PC-3 (cell line): Measurements from ENCODE around the gene B3GNT5. TPM values are rescaled to one million over a fixed set of nuclear protein-coding genes. Genes with fewer than 3 reads are reported as not detected.
A peak's percentile ranks its signal among the peaks of the same experiment; 100 is the strongest.

Experiments
- ATAC-seq: fragments of 200-7000 bp; cut with Tn5 transposase; 2 replicates; pipeline ENCODE4 v1.9.1; 2020; ENCODE audit warnings: mild to moderate bottlenecking, moderate library complexity
- BruUV-seq: library from RNA; stranded (reverse); fragments of 400-500 nt; replicated peaks from 2 replicates; lab custom pipeline; 2021; lab: Mats Ljungman, UMichigan
- CTCF ChIA-PET: fragments of 300-600 bp; sonication (Branson Sonifier 250); formaldehyde crosslinking; loops from one replicate; lab custom pipeline; 2022; ENCODE audit warnings: antibody characterized with exemption; lab: Charles Lee
- POLR2A ChIA-PET: fragments of 300-600 bp; sonication (Branson Sonifier 250); formaldehyde crosslinking; loops from one replicate; lab custom pipeline; 2022; ENCODE audit warnings: antibody characterized with exemption; ENCODE audit not compliant: unreplicated experiment; lab: Charles Lee
- DNase-seq: peaks from one replicate; pipeline ENCODE4 v3.0.0-alpha.2; 2015
- H2AFZ ChIP-seq: fragments of 300-600 bp; sonication (generic); 2 replicates; pipeline ENCODE4 v1.6.0; 2016; ENCODE audit warnings: antibody characterized with exemption, low read length
- H3F3A ChIP-seq: fragments of 300-600 bp; sonication (generic); one replicate; pipeline ENCODE4 v1.6.0; 2017; ENCODE audit warnings: antibody characterized with exemption, low read length, control low read depth, mild to moderate bottlenecking; ENCODE audit not compliant: unreplicated experiment
- H3K27ac ChIP-seq: fragments of 300-600 bp; sonication (generic); 2 replicates; pipeline ENCODE4 v1.5.1; 2016; ENCODE audit warnings: mild to moderate bottlenecking, low read length
- H3K27me3 ChIP-seq: fragments of 300-600 bp; sonication (generic); 2 replicates; pipeline ENCODE4 v1.6.1; 2016; ENCODE audit warnings: low read length, mixed read lengths
- H3K36me3 ChIP-seq: fragments of 300-600 bp; sonication (generic); 2 replicates; pipeline ENCODE4 v1.6.1; 2016; ENCODE audit warnings: low read depth, mixed run types, low read length, mixed read lengths
- H3K4me1 ChIP-seq: fragments of 300-600 bp; sonication (generic); 2 replicates; pipeline ENCODE4 v1.5.1; 2016; ENCODE audit warnings: low read length; ENCODE audit not compliant: insufficient read depth
- H3K4me2 ChIP-seq: fragments of 300-600 bp; sonication (generic); 2 replicates; pipeline ENCODE4 v1.6.0; 2016; ENCODE audit warnings: low read length
- H3K4me3 ChIP-seq: fragments of 300-600 bp; sonication (generic); 2 replicates; pipeline ENCODE4 v1.5.1; 2016; ENCODE audit warnings: mild to moderate bottlenecking, low read length, mixed read lengths
- H3K79me2 ChIP-seq: fragments of 300-600 bp; sonication (generic); 2 replicates; pipeline ENCODE4 v1.6.1; 2017; ENCODE audit warnings: low read length, mixed read lengths
- H3K9ac ChIP-seq: fragments of 300-600 bp; sonication (generic); 2 replicates; pipeline ENCODE4 v1.6.0; 2016; ENCODE audit warnings: mild to moderate bottlenecking, low read length
- H3K9me2 ChIP-seq: fragments of 300-600 bp; sonication (generic); replicated peaks from 2 replicates; pipeline ENCODE4 v1.6.1; 2016; ENCODE audit warnings: mixed run types, low read length, mixed read lengths
- H3K9me3 ChIP-seq: fragments of 300-600 bp; sonication (generic); 2 replicates; pipeline ENCODE4 v1.6.1; 2016; ENCODE audit warnings: low read length, mixed read lengths
- H4K20me1 ChIP-seq: fragments of 300-600 bp; sonication (generic); 2 replicates; pipeline ENCODE4 v1.6.1; 2016; ENCODE audit warnings: low read length, mixed read lengths
- EZH2 ChIP-seq: fragments of 300-600 bp; sonication (generic); IDR thresholded peaks from one replicate; pipeline ENCODE4 v1.6.1; 2017; ENCODE audit warnings: antibody characterized with exemption, mild to moderate bottlenecking, low read length; ENCODE audit not compliant: unreplicated experiment
- EZH2phosphoT487 ChIP-seq: fragments of 300-600 bp; sonication (generic); IDR thresholded peaks from 2 replicates; pipeline ENCODE4 v1.6.1; 2018; ENCODE audit warnings: mild to moderate bottlenecking, antibody characterized with exemption, low read length, borderline replicate concordance
- intact Hi-C: fragments of 100-400 bp; cut with micrococcal nuclease; formaldehyde crosslinking; loops from 2 replicates; pipeline ENCODE4 v1.9.0; 2023
- total RNA-seq: library from RNA; depleted of rRNA; stranded (reverse); fragments of >200 nt; gene quantifications from 2 replicates; pipeline ENCODE4 v1.2.3, GENCODE V29; 2014
- TF ChIP-seq, protein P1 (sequence below): fragments of 300-600 bp; sonication (generic); conservative IDR thresholded peaks from 2 replicates; pipeline ENCODE4 v1.5.1; 2017; ENCODE audit warnings: antibody characterized with exemption, low read depth, mild to moderate bottlenecking, low read length

Gene B3GNT5
- total RNA-seq, 1 experiment from 2014 or later, result 22.9 TPM

DNA sequence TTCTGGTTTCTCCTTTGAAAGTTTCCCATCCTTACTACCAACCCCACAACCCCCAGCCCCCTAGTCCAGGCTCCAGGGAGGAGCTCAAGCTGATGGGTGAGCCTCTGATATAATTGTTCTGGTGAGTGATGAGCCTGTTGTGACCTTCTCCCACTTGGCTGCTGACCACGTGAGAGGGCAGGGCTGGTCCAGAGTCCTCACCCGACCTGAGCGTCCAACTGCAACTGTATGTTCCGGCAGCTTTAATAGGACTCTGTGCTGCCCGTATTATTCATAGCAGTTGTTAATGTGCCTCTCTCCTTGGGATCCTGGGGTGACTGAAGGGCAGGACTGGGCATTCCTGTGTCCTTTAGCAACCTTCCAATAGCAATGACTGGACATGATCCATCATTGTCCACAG is 56.2 kb downstream of the B3GNT5 start:
- no peaks in the 10 kb centered on the region for H3K36me3 ChIP-seq
- intact Hi-C loops, result no loop called here
- no peaks in the 10 kb centered on the region for H4K20me1 ChIP-seq
- H3K79me2 ChIP-seq, result no peaks in the 10 kb centered on the region
- no peaks in the 10 kb centered on the region for H3K9me3 ChIP-seq
- H3K9me2 ChIP-seq, result no peaks in the 10 kb centered on the region
- H3K9ac ChIP-seq, result no peak overlapping the region
- TF ChIP-seq EZH2phosphoT487, result no peak
- TF ChIP-seq, protein P1, sequence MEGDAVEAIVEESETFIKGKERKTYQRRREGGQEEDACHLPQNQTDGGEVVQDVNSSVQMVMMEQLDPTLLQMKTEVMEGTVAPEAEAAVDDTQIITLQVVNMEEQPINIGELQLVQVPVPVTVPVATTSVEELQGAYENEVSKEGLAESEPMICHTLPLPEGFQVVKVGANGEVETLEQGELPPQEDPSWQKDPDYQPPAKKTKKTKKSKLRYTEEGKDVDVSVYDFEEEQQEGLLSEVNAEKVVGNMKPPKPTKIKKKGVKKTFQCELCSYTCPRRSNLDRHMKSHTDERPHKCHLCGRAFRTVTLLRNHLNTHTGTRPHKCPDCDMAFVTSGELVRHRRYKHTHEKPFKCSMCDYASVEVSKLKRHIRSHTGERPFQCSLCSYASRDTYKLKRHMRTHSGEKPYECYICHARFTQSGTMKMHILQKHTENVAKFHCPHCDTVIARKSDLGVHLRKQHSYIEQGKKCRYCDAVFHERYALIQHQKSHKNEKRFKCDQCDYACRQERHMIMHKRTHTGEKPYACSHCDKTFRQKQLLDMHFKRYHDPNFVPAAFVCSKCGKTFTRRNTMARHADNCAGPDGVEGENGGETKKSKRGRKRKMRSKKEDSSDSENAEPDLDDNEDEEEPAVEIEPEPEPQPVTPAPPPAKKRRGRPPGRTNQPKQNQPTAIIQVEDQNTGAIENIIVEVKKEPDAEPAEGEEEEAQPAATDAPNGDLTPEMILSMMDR, result no peak
- TF ChIP-seq EZH2, result no peak
- DNase-seq, result no peak
- no peaks in the 10 kb centered on the region for H3F3A ChIP-seq
- H3K27me3 ChIP-seq, result no peaks in the 10 kb centered on the region
- ATAC-seq, result no peak
- BruUV-seq, result no TSS peak
- peaks cover 38% of the 10 kb centered on the region for H3K4me1 ChIP-seq
- ChIA-PET CTCF (no interaction called here), POLR2A (no interaction called here)
- no peak overlapping the region for H3K27ac ChIP-seq
- no peak overlapping the region for H3K4me2 ChIP-seq
- H3K4me3 ChIP-seq, result no peak overlapping the region
- no peak overlapping the region for H2AFZ ChIP-seq

DNA sequence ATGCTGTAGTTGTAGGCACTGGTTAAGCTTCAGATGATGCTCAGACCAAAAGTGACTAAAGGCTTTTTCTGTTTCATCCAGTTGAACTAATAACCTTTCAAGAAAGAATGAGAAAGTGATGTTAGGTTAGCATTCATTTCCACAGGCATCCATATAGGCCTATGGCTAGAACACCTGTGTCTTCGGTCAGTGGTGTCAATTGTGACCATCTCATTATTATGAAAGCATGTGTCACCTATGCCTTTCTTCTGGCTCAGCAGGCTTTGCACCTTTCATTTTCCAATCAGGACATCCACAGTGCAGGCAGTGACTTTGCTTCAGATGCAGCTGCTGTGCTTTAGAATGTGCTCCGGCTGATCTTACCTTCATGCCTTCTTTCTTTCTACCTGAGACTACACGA is 57.9 kb downstream of the B3GNT5 start:
- Histone ChIP-seq H3K9me3 (no peaks in the 10 kb centered on the region), H2AFZ (no peak overlapping the region), H3K4me2 (no peak overlapping the region), H3K27me3 (no peaks in the 10 kb centered on the region), H3F3A (no peaks in the 10 kb centered on the region), H4K20me1 (no peaks in the 10 kb centered on the region), H3K79me2 (no peaks in the 10 kb centered on the region), H3K9me2 (no peaks in the 10 kb centered on the region), H3K36me3 (no peaks in the 10 kb centered on the region), H3K4me1 (peaks cover 46% of the 10 kb centered on the region), H3K4me3 (no peak overlapping the region), H3K9ac (no peak overlapping the region), H3K27ac (no peak overlapping the region)
- no TSS peak for BruUV-seq
- TF ChIP-seq EZH2 (no peak), EZH2phosphoT487 (no peak)
- TF ChIP-seq, protein P1, result no peak
- no peak for DNase-seq
- intact Hi-C loops, result no loop called here
- CTCF ChIA-PET, result no interaction called here
- POLR2A ChIA-PET, result no interaction called here
- no peak for ATAC-seq

DNA sequence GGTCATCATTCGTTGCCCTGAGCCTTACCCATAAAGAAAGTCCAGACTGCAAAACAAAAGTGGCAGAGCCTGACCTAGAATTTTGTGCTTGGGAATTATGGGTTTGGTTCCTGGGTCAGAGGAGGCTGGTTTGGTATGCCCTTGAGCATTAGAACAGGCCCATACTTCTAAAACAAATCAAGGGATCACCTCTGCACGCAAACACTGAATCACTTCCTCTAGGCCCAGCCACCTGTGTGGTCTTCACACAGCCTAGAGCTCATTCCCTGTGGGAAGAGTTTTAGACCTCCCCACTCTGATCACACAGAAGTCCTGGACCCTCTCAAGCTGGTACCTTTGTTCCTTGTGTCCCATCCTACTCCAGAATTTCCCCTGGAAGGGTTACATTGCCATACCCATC is 59.4 kb downstream of the B3GNT5 start:
- TF ChIP-seq EZH2 (no peak), EZH2phosphoT487 (no peak)
- TF ChIP-seq, protein P1, result no peak
- Histone ChIP-seq H3K4me1 (peaks cover 37% of the 10 kb centered on the region), H2AFZ (no peak overlapping the region), H4K20me1 (no peaks in the 10 kb centered on the region), H3K27ac (peak overlapping the region; percentile 42), H3K9me2 (no peaks in the 10 kb centered on the region), H3F3A (no peaks in the 10 kb centered on the region), H3K79me2 (no peaks in the 10 kb centered on the region), H3K27me3 (no peaks in the 10 kb centered on the region), H3K4me3 (no peak overlapping the region), H3K9ac (no peak overlapping the region), H3K9me3 (no peaks in the 10 kb centered on the region), H3K36me3 (no peaks in the 10 kb centered on the region), H3K4me2 (no peak overlapping the region)
- BruUV-seq, result no TSS peak
- CTCF ChIA-PET, result no interaction called here
- ATAC-seq (peak; percentile 72), DNase-seq (peak; percentile 52)
- POLR2A ChIA-PET, result no interaction called here
- intact Hi-C loops, result no loop called here
